Amniotic stem cell (primary cell): ENCODE measurements around the gene CYP8B1.
"Not testable (repeated sequence)": the region's sequence is repeated elsewhere in the genome, so short reads cannot be mapped to it uniquely, and the experiment has no call there.

Source experiments
- DNase-seq: peaks from one replicate; lab custom pipeline; 2025; lab: John Stamatoyannopoulos, UW

The CYP8B1 gene

DNA sequence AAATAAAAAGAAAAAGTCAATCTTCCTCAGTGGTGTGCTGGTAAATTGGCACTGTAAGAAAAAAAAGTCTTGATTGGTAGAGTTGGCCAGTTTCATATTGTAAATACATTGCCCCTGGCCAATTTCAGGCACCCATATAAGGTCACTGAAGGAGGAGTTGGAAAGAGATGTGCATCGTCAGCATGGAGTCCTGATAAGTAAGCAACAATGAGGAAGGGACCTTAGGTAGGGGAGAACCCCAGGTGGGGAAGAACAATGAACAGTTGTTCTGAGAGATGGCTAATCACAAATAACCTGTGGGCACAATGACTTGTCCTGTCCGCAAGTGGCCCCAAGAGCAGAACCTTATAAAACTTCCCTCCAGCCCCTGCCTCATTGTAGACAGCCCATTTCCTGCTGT is 8.6 kb upstream of the CYP8B1 start:
- DNase-seq: no peak

DNA sequence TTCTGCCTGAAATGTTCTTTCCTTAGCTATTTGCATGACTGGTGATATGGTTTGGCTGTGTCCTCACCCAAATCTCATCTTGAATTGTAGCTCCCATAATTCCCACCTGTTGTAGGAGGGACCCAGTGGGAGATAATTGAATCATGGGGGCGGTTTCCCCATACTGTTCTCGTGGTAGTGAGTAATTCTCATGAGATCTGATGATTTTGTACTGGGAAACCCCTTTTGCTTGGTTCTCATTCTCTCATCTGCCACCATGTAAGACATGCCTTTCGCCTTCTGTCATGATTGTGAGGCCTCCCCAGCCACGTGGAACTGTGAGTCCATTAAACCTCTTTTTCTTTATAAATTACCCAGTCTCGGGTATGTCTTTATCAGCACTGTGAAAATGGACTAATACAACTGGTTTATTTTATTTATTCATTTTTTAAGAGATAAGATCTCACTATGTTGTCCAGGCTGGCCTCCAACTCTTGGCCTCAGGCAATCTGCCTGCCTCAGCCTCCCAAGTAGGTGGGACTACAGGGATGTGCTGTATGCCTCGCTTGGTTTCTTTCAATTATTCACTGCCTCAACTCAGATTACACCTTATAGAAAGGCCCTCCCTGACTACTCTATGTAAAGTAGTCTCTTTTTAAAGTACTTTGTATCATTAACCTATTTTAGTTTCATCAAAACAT is 7.7 kb upstream of the CYP8B1 start:
- DNase-seq: not testable (repeated sequence)

DNA sequence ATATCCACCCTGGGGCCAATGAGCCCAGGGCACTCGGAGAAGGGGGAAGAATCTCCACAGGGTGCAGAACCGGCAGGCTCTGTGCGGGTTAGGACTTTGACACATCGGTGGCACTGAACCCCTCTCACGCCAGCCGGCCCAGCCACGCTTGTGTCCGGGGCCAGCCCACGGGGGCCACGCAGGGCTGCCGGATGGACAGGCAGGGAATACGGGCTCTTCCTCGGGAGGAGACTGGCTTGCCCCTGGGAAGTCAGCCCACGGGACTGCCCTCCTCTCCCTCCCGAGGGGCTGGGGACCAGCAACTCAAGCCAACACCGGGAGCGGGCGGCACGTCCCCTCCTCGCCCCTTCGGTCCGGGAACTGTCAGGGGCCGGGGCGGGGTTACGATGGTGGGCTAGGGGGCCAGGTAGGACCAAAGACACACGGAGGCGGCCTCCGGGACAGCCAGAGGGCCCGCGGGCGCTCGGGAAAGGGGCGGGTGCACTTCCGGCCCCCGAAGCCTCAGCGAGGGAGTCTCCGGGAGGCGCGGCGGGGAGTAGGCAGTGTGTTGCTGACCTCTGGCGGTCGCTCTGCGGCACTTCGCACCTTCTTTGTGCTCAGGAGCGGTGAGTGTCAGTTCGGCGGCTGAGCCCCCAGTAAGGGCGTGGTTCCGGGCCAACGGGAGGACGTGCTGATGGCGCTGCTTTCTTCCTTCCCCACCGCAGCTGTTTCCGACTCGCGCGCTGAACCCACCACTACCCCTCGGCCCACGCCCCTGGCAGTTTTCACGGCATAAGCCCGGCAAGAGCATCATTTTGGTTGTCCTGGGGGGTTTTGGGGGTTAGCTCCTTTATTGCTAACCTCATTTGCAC is 5.1 kb upstream of the CYP8B1 start:
- peak; percentile 65 for DNase-seq

DNA sequence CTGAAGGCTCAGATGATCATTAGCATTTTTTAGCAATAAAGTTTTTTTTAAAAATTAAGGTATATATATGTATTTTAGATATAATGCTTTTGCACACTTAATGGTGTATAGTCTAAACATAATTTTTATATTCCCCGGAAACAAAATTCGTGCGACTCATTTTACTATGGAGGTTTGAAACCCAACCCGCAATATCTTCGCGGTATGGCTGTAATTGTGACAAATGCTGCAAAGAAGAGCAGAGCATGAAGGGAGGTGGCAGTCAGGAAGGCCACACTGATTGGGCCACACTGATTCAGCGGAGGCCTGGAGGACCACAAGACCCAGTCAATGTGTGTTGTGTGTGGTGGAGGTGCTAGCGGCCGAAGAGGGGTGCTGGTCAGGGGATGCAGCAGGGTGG is 4.5 kb upstream of the CYP8B1 start:
- no peak for DNase-seq

DNA sequence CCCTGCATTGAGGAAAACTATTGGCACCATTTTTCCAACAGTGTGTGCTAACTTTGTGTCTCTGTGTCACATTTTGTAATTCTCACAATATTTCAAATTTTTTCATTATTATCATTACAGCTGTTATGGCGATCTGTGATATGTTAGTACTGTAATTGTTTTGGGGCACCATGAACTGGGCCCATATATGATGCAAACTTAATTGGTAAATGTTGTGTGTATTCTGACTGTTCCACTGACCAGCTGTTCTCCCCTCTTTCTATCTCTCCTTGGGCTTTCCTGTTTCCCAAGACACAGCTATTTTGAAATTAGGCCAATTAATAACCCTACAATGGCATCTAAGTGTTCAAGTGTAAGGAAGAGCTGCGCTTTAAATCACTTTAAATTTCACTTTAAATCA is 2.2 kb upstream of the CYP8B1 start:
- DNase-seq: no peak

DNA sequence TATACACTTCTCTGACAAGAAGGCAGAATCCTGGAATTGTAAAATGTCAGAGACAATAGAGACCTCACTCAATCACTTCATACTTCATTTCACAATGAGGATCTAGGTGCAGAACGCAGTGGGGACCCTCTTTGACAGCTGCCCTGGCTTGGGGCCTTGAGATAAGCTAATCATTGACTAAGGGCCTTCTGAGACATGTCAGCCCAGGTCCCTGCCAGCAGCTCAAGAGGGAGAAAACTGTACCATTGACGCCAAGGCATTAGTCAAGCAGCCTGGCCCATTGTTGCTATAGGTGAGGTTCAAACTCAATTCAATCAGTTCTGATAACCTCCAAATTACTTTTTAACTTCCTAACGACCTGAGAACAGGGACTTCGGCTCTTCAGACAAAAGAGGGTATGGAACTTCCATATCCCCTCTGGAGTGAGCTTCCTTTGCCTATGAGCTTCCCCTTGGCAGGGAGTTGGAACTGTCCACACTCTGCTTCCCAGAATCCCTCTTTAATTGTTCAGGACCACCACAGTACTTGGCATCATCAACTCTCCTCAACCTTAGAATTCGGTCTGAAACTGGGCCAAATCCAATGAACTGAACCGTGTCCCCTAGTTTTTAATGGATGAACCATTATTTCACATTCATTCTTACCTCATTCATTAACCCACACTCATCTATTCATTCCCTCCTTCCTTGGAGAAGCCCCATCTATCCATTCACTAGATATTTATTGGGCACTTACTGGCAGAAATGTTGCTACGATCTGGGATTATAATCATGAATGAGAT is 1.5 kb upstream of the CYP8B1 start:
- DNase-seq: no peak

DNA sequence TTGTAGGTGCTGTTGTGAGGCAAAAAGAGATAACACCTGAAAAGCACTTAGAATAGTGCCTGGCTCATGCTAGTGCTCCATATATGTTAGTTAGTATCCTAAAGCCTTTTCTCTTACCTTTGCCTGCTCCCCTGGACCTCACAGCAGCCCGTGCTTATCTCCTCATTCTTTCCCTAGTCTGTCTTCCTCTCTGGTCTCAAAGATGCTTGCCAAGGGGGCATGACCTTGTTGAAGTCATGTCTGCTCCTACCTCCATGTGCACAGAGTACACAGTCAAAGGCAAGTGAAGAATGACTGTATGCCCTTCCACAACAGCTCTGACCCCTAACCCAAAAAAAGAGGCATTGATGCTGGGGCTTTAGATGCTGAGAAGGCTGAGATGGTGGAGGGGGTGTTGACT is 722 bp upstream of the CYP8B1 start:
- DNase-seq: no peak

DNA sequence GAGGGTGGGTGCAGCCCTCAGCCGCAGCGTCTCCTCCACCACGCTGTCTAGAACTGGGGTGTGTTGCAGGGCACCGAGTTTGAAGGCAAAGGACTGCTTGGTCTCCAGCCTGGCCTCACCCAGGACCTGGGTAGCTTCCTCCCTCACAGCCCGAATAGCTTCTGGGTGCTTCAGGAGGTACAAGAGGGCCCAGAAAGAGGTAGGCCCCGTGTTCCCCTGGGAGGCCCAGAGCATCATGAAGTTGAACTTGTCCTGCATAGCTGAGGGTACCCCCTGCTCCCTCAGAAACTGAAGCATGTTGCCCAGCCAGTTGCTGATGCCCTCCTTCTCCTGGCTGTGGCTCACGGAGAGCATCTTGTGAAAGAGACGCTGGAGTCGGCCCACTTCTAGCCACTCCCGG is 930 bp downstream of the CYP8B1 start:
- no peak for DNase-seq

DNA sequence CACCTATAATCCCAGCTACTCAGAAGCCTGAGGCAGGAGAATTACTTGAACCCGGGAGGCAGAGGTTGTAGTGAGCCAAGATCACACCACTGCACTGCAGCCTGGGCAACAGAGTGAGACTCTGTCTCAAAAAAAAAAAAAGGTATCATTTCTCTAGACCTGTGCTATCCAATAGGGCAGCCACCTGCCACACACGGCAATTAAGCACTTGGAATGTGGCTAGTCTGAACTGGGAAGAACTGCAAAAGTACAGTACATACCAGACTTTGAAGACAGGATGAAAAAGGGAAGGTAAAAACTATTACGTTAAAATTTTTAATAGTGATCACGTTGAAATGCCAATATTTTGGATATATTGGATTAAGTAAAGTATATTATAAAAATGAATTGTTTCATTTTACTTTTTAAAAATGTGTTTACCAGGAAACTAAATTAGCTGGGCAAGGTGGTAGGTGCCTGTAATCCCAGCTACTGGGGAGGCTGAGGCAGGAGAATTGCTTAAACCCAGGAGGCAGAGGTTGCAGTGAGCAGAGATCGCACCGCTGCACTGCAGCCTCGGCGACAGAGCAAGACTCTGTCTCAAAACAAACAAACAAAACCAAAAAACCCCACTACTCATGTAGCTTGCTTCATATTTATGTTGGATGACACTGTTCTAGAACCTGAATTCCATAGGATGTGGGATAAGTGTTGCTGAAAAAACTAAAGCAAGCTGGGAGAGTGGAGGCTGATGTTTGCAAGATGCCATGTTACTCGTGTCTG is 2.3 kb downstream of the CYP8B1 start:
- DNase-seq: no peak

DNA sequence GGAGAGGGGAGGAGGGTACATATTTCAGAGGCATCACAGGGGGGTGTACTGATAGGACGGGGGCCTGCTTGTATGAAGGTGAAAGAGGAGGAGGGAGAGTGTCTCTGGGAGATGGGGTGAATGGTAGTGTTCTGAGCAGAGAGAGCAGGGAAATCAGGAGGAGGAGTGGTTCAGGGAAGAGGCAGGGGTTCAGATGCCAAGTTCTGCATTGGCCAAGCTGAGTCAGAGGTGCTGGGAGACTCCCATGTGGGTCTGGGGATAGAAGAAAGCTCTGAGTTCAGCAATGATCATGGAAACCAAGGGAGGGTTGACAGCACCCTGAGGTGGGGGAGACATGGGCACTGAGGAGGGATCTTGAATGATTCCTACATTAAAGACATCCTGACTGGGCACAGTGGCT is 3.0 kb downstream of the CYP8B1 start:
- DNase-seq: no peak

DNA sequence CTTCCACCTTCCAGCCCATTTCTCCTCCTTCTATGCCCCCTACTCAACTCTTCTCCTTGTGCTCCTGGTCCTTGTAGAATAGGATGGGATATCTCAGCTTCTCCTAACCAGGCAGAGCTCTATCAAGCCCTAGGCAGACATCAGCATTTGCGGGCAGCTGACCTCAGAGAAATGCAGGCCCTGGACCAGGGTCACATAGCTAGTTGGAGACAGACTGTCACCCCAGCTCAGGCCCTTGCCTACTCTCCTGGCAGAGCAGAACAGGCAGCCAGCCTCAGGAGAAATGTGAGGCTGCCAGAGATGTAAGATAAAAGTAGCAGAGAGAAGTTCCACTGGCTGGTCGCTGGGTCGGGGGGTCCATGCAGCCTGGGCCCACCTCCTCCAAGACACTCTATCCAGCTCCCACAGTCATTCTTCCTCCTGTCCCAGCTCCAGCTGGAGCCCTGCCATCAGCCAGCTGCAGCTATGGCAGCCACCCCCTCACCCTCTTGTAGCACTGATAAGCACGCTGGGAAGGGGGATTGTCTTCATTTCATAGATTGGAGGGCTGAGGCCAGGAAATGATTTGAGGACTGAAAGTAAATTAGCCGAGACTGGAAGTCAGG is 4.0 kb downstream of the CYP8B1 start:
- DNase-seq: no peak

DNA sequence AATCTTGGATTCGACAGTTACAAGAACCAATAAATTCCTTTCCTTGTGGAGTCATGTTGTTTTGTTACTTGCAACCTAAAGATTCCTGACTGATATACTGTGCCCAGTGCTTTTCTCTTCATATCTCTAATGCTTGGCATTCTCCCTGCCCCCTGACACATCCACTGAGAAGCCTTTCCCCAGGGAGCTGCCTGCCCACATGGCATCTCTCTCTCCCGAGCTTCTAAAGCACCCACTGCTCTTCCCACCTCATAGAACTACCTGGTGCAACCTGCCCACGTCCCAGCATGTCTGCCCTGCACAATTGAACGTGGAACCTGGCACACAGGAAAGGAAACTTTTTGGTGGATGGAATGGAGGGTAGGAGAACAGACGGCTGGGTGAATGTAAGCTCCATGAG is 6.8 kb downstream of the CYP8B1 start:
- no peak for DNase-seq

DNA sequence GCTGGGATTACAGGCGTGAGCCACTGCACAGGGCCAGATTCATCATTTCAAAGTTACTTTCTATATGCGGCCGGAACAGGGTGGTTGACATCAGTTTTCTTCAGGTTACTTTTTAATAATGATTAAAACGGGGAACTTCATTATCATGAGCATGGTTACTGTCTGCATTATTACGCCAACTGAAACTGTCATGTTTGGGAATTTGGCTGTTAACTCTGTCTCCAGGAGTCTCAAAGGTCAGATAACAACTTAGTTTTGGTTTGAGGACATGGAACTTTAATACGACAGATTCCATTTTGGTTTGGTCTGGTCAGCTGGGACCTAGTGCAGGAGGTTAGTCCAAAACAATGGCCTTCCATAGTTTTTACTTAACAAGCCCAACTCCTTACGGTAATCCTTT is 8.5 kb downstream of the CYP8B1 start:
- no peak for DNase-seq

DNA sequence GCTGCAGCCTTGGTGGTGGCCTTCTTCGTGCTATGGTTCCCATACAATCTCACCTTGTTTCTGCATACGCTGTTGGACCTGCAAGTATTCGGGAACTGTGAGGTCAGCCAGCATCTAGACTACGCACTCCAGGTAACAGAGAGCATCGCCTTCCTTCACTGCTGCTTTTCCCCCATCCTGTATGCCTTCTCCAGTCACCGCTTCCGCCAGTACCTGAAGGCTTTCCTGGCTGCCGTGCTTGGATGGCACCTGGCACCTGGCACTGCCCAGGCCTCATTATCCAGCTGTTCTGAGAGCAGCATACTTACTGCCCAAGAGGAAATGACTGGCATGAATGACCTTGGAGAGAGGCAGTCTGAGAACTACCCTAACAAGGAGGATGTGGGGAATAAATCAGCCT is 10.4 kb downstream of the CYP8B1 start:
- no peak for DNase-seq

DNA sequence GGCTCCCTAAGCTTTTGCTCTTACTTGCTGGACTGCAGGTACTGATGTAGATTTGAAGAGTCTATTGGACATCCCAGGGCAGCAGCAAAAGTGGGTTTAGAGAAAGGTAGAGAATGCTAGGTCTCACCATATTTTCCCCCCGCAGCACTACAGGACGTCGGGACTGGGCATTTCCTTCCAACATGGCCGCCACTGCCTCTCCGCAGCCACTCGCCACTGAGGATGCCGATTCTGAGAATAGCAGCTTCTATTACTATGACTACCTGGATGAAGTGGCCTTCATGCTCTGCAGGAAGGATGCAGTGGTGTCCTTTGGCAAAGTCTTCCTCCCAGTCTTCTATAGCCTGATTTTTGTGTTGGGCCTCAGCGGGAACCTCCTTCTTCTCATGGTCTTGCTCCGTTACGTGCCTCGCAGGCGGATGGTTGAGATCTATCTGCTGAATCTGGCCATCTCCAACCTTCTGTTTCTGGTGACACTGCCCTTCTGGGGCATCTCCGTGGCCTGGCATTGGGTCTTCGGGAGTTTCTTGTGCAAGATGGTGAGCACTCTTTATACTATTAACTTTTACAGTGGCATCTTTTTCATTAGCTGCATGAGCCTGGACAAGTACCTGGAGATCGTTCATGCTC is 11.2 kb downstream of the CYP8B1 start:
- no peak for DNase-seq

DNA sequence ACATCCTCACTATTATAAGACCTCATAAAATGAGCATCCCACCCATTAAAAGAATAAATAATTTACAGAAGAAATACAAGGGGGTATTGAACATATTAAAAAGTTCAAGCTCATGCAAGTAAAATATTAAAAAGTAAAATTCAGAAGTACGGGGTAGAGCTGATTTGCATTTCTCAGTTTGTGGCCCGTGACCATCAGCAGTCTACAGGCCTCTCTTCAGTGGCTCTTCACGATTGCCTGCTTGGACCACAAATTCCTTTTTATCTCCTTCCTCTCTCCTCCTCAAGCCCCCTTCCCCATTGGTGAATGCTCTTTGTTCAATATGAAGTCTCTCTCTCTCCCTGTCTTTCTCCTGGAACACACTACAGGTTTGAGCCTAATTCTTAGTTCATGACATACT is 19.1 kb downstream of the CYP8B1 start:
- DNase-seq: no peak

DNA sequence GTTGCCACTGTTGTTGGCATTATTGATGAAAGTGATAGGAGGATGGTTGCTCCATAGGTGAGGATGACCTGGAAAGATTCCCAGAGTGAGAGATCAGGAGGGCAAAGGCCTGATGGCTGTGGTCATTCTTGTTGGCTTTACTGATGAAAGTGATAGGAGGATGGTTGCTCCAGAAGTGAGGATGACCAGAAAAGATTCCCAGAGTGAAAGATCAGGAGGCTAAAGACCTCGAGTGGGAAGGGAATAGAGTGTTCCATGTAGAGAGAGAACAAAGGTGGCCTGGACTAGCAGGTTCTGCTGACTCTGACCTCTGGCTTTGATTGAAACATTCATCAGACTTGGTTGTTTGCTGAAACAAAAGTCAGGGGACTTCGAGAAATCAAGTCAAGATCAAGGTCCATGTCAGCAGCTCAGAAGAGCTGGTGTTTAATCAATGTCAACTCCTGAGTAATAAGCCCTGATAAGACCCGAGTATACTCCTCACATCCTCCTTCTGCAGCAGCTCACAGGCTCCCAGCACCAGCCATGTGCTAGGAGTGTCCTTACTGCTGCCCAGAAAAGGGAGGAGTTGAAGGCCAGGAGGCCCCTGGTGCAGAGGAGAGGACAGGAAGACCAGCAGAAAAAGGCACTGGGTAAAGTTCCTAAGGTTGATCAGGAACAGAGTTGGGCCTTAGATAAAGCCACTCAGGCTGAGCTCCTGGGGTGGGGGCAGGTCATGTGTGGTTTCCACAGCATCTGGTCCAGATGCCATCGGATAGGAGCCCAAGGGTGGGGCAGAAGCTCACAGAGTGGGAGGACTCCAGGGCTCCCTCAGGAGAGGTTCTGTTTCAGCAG is 19.9 kb downstream of the CYP8B1 start:
- no peak for DNase-seq

DNA sequence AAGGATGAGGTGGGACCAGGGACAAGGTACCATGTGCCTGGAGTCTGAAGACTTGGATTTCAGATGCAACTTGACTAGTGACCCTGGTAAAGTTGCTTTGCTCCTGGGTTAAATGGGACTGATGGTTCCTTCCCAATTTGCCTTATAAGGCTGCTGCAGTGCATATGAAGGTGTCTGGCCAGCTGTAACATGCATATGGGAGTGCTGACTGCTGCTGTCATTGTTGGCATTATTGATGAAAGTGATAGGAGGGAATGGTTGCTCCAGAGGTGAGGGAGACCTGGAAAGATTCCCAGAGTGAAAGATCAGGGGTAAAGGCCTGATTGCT is 20.5 kb downstream of the CYP8B1 start:
- DNase-seq: no peak

DNA sequence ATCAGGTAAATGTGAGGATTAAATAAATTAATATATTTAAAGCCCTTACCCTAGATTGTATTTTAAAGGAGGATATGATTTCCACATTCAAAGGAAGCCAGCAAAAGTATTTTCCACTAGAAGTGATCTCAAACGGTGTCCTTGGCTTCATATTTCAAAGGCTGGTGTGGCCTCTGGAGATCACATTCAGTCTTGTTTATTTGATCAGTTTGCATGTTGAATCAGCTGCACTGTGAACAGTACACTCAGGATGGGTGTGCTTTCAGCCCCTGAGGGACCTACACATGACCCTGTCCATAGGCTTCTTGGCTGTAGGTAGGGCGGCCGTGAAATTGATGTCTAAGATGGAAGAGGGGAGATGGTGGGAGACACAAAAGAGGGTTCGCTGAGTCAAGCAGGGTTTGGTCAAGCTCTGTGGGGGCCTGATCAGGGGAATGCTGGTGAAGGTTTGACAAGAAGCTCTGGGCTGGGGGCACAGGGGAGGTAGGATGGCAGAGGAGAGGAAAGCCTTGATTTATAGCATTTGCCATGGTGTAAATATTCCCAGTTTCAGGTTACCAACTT is 21.9 kb downstream of the CYP8B1 start:
- DNase-seq: no peak

DNA sequence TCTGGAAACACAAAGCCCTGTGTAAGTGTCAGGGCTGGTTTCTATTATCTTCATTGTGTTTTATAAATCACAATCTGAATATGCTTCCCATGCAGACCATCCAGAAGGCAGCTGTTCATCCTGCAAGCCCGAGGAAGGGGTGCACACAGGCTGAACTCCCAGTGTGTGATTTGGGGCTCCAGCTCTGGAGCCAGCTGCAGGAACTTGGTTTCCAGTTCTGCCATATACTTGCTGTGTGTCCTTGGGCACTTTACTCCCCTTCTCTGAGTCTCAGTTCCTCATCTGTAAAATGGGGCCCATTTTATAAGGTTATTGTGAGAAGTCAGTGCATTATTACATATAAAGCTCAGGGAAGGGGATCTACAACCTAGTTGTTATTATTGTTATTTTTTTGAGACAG is 22.6 kb downstream of the CYP8B1 start:
- DNase-seq: no peak
